ENCODE data around the gene FSTL4.

DNA sequence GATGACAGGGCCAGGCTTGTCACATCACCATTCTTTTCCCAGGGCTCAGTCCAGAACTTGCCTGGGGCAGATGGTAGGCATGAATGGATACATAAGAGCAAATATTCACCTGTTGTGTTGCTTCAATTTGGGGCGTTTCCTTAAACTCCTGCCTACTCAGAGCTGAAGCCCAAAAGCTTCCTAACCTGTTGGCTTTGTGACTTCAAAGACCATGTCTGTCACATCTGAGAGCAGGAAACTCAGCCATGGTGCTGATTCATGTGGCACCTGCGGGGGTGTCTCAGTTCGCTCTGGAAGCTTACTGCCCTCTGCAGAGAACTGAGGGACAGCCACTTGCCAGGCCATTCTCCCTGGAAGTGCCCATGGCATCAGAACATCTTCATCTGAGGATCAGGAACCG lies 313.9 kb downstream of the FSTL4 start:
- TF ChIP-seq CREB1 (CRISPR knock-in tag; IDR thresholded peaks at IDR 0.05; ENCODE audit: low read depth) = no peak
- TF ChIP-seq, protein P1, sequence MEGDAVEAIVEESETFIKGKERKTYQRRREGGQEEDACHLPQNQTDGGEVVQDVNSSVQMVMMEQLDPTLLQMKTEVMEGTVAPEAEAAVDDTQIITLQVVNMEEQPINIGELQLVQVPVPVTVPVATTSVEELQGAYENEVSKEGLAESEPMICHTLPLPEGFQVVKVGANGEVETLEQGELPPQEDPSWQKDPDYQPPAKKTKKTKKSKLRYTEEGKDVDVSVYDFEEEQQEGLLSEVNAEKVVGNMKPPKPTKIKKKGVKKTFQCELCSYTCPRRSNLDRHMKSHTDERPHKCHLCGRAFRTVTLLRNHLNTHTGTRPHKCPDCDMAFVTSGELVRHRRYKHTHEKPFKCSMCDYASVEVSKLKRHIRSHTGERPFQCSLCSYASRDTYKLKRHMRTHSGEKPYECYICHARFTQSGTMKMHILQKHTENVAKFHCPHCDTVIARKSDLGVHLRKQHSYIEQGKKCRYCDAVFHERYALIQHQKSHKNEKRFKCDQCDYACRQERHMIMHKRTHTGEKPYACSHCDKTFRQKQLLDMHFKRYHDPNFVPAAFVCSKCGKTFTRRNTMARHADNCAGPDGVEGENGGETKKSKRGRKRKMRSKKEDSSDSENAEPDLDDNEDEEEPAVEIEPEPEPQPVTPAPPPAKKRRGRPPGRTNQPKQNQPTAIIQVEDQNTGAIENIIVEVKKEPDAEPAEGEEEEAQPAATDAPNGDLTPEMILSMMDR (conservative IDR thresholded peaks at IDR 0.05; ENCODE audit: low read depth in 2 of 2) = no peak
- TF ChIP-seq POLR2AphosphoS5 (IDR thresholded peaks at IDR 0.05; ENCODE audit: low read depth) = no peak
- no peak for TF ChIP-seq EZH2 (IDR thresholded peaks at IDR 0.05; ENCODE audit: low read depth, unreplicated experiment)
